Left ventricle myocardium inferior (tissue), 1 donor: ENCODE data around the gene NDUFC2. TPM values are rescaled to one million over a fixed set of nuclear protein-coding genes. Genes with fewer than 3 reads are reported as not detected.
A peak's percentile ranks its signal among the peaks of the same experiment; 100 is the strongest.

Experiments used
- DNase-seq: peaks from one replicate; pipeline ENCODE4 v3.0.0-alpha.2; 2020
- H3K27ac ChIP-seq: fragments of 200-600 bp; replicated peaks from 2 replicates; pipeline ENCODE4 v1.8.0; 2021
- H3K27me3 ChIP-seq: fragments of 200-600 bp; 2 replicates; pipeline ENCODE4 v1.8.0; 2021; ENCODE audit warnings: low read depth
- H3K36me3 ChIP-seq: fragments of 200-600 bp; 2 replicates; pipeline ENCODE4 v1.8.0; 2021
- H3K4me1 ChIP-seq: fragments of 200-600 bp; 2 replicates; pipeline ENCODE4 v1.8.0; 2021
- H3K4me3 ChIP-seq: fragments of 200-600 bp; 2 replicates; pipeline ENCODE4 v1.8.0; 2021; ENCODE audit warnings: mild to moderate bottlenecking, moderate library complexity
- H3K9me3 ChIP-seq: fragments of 200-600 bp; replicated peaks from 2 replicates; pipeline ENCODE4 v1.8.0; 2021
- intact Hi-C: fragments of 100-400 bp; cut with micrococcal nuclease; formaldehyde crosslinking; loops from one replicate; pipeline ENCODE4 v1.11.0; 2022
- total RNA-seq: library from RNA; stranded (reverse); fragmentation: NEBNext Ultra II Directional; extraction: Animal tissue kit (Norgen Biotek cat#: 25700); gene quantifications from one replicate; pipeline ENCODE4 v1.2.1, GENCODE V29; 2021
- TF ChIP-seq, protein P1 (sequence below): fragments of 200-600 bp; IDR thresholded peaks from 2 replicates; pipeline ENCODE4 v1.8.0; 2021; ENCODE audit warnings: antibody characterized with exemption, mild to moderate bottlenecking, borderline replicate concordance
- donor health status: DM: no; HTN: yes; CAD: no; lungs with severe emphysema.

NDUFC2 gene
- total RNA-seq, 1 donor from 2014 or later, result 295 TPM

DNA sequence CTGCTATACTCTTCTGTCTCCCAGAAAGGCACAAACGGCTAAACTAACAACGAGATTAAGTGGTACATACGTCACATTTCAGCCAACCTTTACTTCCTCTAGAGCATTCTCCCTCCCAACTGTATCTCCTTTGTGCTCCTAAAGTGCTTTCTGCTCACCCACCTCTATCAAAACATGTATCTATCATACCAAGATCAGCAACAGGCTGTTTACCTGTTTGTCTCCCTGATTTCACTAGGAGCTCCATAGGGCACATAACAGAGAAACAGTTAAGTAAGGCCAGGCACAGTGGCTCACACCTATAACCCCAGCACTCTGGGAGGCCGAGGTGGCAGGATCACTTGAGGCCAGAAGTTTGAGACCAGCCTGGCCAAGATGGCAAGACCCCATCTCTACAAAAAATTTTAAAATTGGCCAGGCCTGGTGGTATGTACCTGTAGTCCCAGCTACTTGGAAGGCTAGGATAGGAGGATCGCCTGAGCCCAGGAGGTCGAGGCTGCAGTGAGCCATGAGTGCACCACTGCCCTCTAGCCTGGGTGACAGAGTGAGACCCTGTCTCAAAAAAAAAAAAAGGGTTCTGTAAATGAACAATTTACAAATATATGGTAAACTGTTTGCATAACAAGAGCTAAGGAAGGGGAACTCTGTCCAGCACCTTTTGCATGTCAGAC, 2.8 kb downstream of the NDUFC2 start:
- H3K9me3 ChIP-seq, result no peaks in the 10 kb centered on the region
- DNase-seq, result no peak
- H3K27me3 ChIP-seq, result no peaks in the 10 kb centered on the region
- intact Hi-C loops, result no loop called here
- peaks cover 9% of the 10 kb centered on the region for H3K36me3 ChIP-seq
- peaks cover 63% of the 10 kb centered on the region for H3K4me1 ChIP-seq
- H3K4me3 ChIP-seq, result peak overlapping the region; percentile 100
- no peak overlapping the region for H3K27ac ChIP-seq
- TF ChIP-seq, protein P1, sequence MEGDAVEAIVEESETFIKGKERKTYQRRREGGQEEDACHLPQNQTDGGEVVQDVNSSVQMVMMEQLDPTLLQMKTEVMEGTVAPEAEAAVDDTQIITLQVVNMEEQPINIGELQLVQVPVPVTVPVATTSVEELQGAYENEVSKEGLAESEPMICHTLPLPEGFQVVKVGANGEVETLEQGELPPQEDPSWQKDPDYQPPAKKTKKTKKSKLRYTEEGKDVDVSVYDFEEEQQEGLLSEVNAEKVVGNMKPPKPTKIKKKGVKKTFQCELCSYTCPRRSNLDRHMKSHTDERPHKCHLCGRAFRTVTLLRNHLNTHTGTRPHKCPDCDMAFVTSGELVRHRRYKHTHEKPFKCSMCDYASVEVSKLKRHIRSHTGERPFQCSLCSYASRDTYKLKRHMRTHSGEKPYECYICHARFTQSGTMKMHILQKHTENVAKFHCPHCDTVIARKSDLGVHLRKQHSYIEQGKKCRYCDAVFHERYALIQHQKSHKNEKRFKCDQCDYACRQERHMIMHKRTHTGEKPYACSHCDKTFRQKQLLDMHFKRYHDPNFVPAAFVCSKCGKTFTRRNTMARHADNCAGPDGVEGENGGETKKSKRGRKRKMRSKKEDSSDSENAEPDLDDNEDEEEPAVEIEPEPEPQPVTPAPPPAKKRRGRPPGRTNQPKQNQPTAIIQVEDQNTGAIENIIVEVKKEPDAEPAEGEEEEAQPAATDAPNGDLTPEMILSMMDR, result no peak

DNA sequence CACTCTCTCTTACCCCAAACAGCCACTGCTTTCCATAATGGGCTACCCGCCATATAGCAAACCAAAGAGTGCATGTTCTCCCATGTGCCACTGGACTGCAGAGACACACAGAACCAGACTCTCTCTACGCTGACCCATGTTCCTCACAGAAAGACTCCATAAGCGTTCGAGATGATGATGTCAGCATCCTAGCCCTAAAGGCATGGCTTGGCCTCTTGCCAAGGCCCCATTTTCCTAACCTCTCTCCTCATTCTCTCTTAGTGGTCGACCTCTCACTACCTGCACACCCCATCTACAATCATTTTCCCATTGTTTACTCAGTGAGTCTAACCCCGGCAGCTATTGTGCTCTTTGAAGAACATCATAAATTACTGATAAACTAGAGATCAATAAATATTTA, 4.9 kb downstream of the NDUFC2 start:
- H3K27ac ChIP-seq, result no peak overlapping the region
- no peaks in the 10 kb centered on the region for H3K27me3 ChIP-seq
- H3K4me1 ChIP-seq, result peaks cover 72% of the 10 kb centered on the region
- intact Hi-C loops, result no loop called here
- no peak for DNase-seq
- peaks cover 24% of the 10 kb centered on the region for H3K36me3 ChIP-seq
- no peaks in the 10 kb centered on the region for H3K9me3 ChIP-seq
- TF ChIP-seq, protein P1, result no peak
- no peak overlapping the region for H3K4me3 ChIP-seq

DNA sequence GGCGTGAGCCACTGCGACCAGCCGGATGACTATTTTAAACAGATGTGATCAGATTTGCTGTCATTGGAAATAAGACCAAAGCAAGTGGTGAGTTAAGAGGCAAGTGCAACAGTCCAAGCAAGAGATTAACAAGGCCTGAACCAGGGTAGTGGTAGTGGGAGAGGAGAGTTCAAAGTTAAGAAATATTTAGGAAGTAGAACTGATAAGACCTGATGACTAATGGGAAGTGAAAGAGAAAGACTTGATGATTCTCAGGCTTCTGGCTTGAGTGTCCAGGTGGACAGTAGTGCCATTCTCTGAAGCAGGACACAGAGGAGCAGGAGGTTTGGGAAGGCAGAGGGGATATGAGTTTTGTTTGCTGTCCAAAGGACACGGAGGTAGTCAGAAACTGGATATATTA, 7.2 kb downstream of the NDUFC2 start:
- H3K4me1 ChIP-seq, result peaks cover 72% of the 10 kb centered on the region
- no peaks in the 10 kb centered on the region for H3K27me3 ChIP-seq
- no peak overlapping the region for H3K4me3 ChIP-seq
- intact Hi-C loops, result no loop called here
- no peak overlapping the region for H3K27ac ChIP-seq
- TF ChIP-seq, protein P1, result no peak
- peaks cover 32% of the 10 kb centered on the region for H3K36me3 ChIP-seq
- no peak for DNase-seq
- H3K9me3 ChIP-seq, result no peaks in the 10 kb centered on the region

DNA sequence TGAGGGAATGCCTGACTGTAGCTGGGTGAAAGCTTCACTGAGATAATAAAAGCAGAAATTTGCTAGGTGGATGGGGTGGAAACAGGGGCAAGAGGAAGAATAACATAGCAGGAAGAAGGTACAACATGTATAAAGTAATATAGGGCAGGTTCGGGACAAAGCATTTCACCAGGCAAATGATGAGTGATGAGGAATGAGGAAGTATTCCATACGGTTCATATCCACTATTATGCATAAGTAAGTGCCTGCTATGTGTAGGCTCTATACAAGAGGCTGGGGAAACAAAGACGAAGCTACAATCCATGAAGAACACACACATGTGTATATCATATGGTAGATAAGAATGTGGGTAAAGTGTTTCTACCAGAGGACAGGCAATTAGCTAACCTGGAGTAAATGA, 7.9 kb downstream of the NDUFC2 start:
- no peak overlapping the region for H3K4me3 ChIP-seq
- intact Hi-C loops, result no loop called here
- TF ChIP-seq, protein P1, result no peak
- no peak for DNase-seq
- no peak overlapping the region for H3K27ac ChIP-seq
- peaks cover 65% of the 10 kb centered on the region for H3K4me1 ChIP-seq
- H3K36me3 ChIP-seq, result peaks cover 37% of the 10 kb centered on the region
- H3K9me3 ChIP-seq, result no peaks in the 10 kb centered on the region
- H3K27me3 ChIP-seq, result no peaks in the 10 kb centered on the region

DNA sequence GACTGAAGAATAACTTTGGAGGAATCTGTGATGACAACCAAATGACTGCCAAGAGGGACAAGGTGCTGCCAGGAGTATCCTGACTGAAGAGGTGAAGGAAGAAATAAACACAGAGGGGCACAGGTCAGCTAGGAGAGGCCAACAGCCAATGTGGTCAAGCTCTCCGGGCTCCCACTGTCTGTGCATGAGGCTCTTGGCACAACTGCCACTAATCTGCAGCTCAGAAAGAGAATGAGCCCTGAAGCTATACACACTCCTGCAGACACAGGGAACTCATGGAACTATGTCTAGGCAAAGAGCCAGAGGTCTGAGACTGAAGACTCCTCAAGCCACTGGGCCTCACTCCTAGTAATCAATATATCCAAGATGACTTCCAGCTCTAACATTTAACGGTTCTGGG, 9.0 kb downstream of the NDUFC2 start:
- H3K36me3 ChIP-seq, result peaks cover 37% of the 10 kb centered on the region
- H3K4me1 ChIP-seq, result peaks cover 54% of the 10 kb centered on the region
- TF ChIP-seq, protein P1, result no peak
- H3K9me3 ChIP-seq, result no peaks in the 10 kb centered on the region
- no peaks in the 10 kb centered on the region for H3K27me3 ChIP-seq
- H3K27ac ChIP-seq, result no peak overlapping the region
- intact Hi-C loops, result no loop called here
- H3K4me3 ChIP-seq, result no peak overlapping the region
- DNase-seq, result no peak
